C4-2B (cell line): ENCODE data around the gene COL9A3.

ENCODE experiments used
- H3K27ac ChIP-seq: fragments of 450-650 bp; 2 replicates; pipeline ENCODE4 v1.5.1; 2017
- ZFX ChIP-seq: fragments of 450-650 bp; IDR thresholded peaks from 2 replicates; pipeline ENCODE4 v1.6.1; 2017
- TF ChIP-seq, protein P1 (sequence below): fragments of 450-650 bp; conservative IDR thresholded peaks from 2 replicates; pipeline ENCODE4 v1.5.1; 2017; ENCODE audit warnings: mild to moderate bottlenecking

Gene COL9A3

GRCh38 chr20:62771396-62772102, 45.3 kb upstream of the COL9A3 start:
- no peak overlapping the region for H3K27ac ChIP-seq
- TF ChIP-seq ZFX = no peak
- TF ChIP-seq, protein P1, sequence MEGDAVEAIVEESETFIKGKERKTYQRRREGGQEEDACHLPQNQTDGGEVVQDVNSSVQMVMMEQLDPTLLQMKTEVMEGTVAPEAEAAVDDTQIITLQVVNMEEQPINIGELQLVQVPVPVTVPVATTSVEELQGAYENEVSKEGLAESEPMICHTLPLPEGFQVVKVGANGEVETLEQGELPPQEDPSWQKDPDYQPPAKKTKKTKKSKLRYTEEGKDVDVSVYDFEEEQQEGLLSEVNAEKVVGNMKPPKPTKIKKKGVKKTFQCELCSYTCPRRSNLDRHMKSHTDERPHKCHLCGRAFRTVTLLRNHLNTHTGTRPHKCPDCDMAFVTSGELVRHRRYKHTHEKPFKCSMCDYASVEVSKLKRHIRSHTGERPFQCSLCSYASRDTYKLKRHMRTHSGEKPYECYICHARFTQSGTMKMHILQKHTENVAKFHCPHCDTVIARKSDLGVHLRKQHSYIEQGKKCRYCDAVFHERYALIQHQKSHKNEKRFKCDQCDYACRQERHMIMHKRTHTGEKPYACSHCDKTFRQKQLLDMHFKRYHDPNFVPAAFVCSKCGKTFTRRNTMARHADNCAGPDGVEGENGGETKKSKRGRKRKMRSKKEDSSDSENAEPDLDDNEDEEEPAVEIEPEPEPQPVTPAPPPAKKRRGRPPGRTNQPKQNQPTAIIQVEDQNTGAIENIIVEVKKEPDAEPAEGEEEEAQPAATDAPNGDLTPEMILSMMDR = no peak

- no peak for TF ChIP-seq ZFX
Observed at GRCh38 chr20:62772103-62772611, 44.7 kb upstream of the COL9A3 start.

DNA sequence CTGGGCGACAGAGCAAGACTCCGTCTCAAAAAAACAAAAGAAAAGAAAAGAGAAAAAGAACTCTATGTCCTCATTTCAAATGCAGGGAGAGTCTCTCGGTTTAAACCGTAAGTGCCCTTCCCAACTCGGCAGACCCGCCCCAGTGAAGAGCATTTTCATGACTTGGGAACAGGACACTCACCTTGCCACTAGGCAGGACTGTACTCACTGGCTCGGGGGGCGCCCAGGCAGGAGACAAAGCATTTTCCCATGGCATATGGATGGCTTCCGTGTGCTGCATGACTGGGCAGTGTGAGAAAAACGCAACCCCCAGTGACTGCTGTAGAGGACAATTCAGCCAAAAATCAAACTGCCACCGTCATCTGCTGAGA, 44.2 kb upstream of the COL9A3 start:
- TF ChIP-seq ZFX = no peak
- TF ChIP-seq, protein P1 = no peak
- no peak overlapping the region for H3K27ac ChIP-seq

More at GRCh38 chr20:62772103-62772611, 44.7 kb upstream of the COL9A3 start:
- no peak overlapping the region for H3K27ac ChIP-seq

DNA sequence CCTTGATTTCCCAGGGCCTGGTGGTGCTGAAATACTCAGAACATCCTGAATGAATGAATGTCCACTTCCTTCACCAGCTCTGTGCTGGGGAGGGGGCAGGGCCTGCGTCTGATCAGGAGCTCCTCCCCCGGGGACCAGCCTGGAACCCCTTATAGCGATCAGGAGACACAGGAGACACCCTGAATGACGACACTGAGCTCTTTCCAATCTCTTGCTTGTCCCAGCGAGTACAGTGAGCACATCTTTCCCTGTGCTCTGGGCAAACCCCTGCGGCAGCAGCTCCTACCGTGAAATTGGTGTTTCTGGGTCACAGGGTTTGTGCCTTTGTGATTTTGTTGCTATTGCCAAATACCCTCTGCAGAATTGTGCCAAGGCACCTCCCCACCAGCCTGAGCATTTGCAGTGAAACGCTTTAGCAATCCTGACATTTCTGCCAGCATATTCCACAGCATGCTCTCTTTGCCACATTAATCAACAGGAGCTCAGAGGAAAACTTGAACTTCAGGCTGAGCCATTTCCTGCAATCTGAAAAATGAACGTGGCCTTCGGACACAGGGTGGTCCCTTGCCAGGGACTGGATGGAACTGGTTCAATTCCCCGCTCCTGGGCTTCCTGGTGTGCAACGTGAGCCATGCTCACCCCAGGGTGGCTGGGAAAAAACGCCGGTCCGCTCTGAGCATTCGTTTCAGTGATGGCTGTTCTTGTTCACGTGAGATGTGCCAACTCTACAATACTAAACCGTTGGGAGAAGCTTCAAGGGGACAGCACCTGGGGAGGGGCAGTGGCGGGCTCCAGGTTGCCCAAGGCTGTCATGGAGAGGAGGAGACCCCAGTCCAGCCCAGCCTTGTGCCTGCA, 43.6 kb upstream of the COL9A3 start:
- no peak for TF ChIP-seq ZFX
- TF ChIP-seq, protein P1 = no peak
- no peak overlapping the region for H3K27ac ChIP-seq

DNA sequence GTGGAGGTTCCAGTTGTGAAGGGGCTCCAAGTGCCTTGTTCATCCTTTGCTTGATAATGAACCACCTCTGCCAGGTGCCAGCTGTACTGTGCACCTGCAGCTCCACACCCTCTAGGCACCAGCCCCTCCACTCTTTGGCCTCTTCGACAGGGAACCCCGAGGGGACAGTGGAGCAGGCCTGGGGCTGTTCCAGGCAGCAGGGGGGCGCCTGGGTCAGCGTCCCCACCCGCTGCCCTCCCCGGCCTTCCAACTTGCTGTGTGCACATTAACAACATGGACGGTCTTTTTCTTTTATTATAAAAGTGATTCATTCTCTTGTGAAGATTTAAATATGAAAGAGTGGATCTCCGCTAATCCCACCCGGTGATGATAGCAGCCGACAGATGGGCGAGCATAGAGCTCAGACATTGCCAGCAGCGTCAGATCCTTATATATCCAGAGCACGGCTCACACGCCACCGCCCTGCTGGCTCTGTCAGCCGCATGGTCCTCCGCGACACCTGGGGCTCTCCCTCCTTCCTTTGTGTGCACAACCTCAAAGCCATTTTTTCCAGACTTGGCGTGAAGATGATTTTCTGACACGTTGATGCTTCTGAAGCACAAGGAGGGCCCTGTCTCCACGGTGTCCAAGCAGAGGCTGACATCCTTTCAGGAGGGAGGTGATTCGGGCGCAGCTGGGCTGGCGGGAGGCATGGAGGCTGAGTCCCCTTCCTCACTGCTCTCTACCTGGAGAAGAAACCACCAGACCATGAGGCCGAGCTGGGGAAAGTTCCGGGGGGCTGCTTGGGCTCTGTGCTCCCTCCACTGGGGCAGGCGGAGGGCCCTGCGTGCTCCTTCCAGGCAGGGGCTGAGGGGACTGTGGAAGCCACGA, 42.8 kb upstream of the COL9A3 start:
- TF ChIP-seq, protein P1 = no peak
- TF ChIP-seq ZFX = no peak

DNA sequence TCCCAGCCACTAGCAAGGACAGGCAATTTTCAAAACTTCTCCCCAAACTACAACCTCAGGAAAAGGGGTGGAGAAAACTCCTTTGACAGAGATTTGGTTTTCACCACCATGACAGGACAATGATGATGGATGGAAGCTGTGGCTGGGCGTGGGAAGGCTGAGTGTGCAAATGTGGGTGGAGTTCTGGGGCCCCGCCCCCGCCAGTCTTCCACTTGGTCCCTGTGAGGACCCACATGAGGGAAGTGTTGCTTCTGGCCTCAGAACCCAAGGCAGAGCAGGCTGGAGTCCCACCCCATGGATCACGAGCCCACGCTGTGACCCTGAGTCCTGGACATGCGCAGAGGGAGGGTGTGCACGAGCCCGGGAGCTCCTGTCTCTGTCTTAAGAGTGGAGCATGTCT, 42.1 kb upstream of the COL9A3 start:
- H3K27ac ChIP-seq = no peak overlapping the region
- TF ChIP-seq, protein P1 = no peak
- TF ChIP-seq ZFX = no peak

More for the DNA sequence above, 42.8 kb upstream of the COL9A3 start:
- H3K27ac ChIP-seq = no peak overlapping the region

DNA sequence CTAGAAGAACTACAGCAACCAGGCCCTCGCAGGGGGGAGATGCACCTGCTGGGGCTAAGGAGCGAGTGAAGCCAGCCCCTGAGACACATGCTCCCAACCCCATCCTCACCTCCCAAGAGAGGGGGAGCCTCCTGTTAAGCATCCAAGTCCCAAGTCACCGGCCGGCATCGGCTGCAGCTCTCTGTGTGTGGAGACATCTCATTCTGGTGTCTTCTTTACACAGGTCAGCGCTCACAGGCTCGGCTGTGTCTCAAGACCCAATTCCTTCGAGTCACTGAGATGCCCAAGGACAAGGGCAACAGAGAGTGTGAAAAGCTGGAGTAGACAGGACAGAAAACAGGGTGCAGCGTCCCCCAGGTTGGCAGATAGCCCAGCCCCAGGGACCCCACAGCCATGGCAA, 41.6 kb upstream of the COL9A3 start:
- no peak overlapping the region for H3K27ac ChIP-seq
- TF ChIP-seq, protein P1 = no peak
- no peak for TF ChIP-seq ZFX
